ENCODE measurements around the gene HRH3.

Gene HRH3

GRCh38 chr20:62233684-62234083 is 13.6 kb upstream of the HRH3 start:
- FAIRE-seq (no peak), DNase-seq (ENCODE audit: insufficient read length, low spot score) (no peak)
- TF ChIP-seq POU2F2 (IDR thresholded peaks at IDR 0.05; ENCODE audit: low read depth, low read length) (no peak), POLR2A (IDR thresholded peaks at IDR 0.05; ENCODE audit: low read depth, low read length) (no peak)

- FAIRE-seq: no peak
- no peak for TF ChIP-seq POLR2A (IDR thresholded peaks at IDR 0.05; ENCODE audit: low read depth, low read length)
- no peak for TF ChIP-seq POU2F2 (IDR thresholded peaks at IDR 0.05; ENCODE audit: low read depth, low read length)
- TF ChIP-seq TAF1 (IDR thresholded peaks at IDR 0.05; ENCODE audit: low read depth, low read length): no peak
- no peak for TF ChIP-seq PAX5 (IDR thresholded peaks at IDR 0.05; ENCODE audit: insufficient read depth, low read length, severe bottlenecking)
- no peak for TF ChIP-seq SPI1 (IDR thresholded peaks at IDR 0.05; ENCODE audit: low read depth, low read length)
- TF ChIP-seq POLR2AphosphoS5 (IDR thresholded peaks at IDR 0.05; ENCODE audit: low read depth, low read length): no peak
Observed at GRCh38 chr20:62232770-62233645, 12.9 kb upstream of the HRH3 start.

GRCh38 chr20:62232194-62232593 is 12.1 kb upstream of the HRH3 start:
- DNase-seq (ENCODE audit: insufficient read length, low spot score): no peak
- no peak for TF ChIP-seq POU2F2 (IDR thresholded peaks at IDR 0.05; ENCODE audit: low read depth, low read length)
- no peak for TF ChIP-seq POLR2A (IDR thresholded peaks at IDR 0.05; ENCODE audit: low read depth, low read length)
- TF ChIP-seq SPI1 (IDR thresholded peaks at IDR 0.05; ENCODE audit: low read depth, low read length): no peak
- no peak for TF ChIP-seq POLR2AphosphoS5 (IDR thresholded peaks at IDR 0.05; ENCODE audit: low read depth, low read length)
- TF ChIP-seq TAF1 (IDR thresholded peaks at IDR 0.05; ENCODE audit: low read depth, low read length): no peak
- no peak for TF ChIP-seq PAX5 (IDR thresholded peaks at IDR 0.05; ENCODE audit: insufficient read depth, low read length, severe bottlenecking)
- FAIRE-seq: no peak

More at GRCh38 chr20:62232770-62233645, 12.9 kb upstream of the HRH3 start:
- no peak for DNase-seq (ENCODE audit: insufficient read length, low spot score)

GRCh38 chr20:62231292-62231691 is 11.2 kb upstream of the HRH3 start:
- no peak for FAIRE-seq
- TF ChIP-seq SPI1 (IDR thresholded peaks at IDR 0.05; ENCODE audit: low read depth, low read length): no peak
- TF ChIP-seq POLR2AphosphoS5 (IDR thresholded peaks at IDR 0.05; ENCODE audit: low read depth, low read length): no peak
- TF ChIP-seq POU2F2 (IDR thresholded peaks at IDR 0.05; ENCODE audit: low read depth, low read length): no peak
- no peak for TF ChIP-seq TAF1 (IDR thresholded peaks at IDR 0.05; ENCODE audit: low read depth, low read length)
- no peak for TF ChIP-seq PAX5 (IDR thresholded peaks at IDR 0.05; ENCODE audit: insufficient read depth, low read length, severe bottlenecking)
- TF ChIP-seq POLR2A (IDR thresholded peaks at IDR 0.05; ENCODE audit: low read depth, low read length): no peak
- no peak for DNase-seq (ENCODE audit: insufficient read length, low spot score)

- no peak for FAIRE-seq
- no peak for DNase-seq (ENCODE audit: insufficient read length, low spot score)
- no peak for TF ChIP-seq POLR2AphosphoS5 (IDR thresholded peaks at IDR 0.05; ENCODE audit: low read depth, low read length)
Observed at GRCh38 chr20:62230696-62231095, 10.6 kb upstream of the HRH3 start.

- DNase-seq (ENCODE audit: insufficient read length, low spot score) (no peak), FAIRE-seq (no peak)
- no peak for TF ChIP-seq POU2F2 (IDR thresholded peaks at IDR 0.05; ENCODE audit: low read depth, low read length)
- TF ChIP-seq POLR2AphosphoS5 (IDR thresholded peaks at IDR 0.05; ENCODE audit: low read depth, low read length): no peak
- no peak for TF ChIP-seq PAX5 (IDR thresholded peaks at IDR 0.05; ENCODE audit: insufficient read depth, low read length, severe bottlenecking)
- TF ChIP-seq TAF1 (IDR thresholded peaks at IDR 0.05; ENCODE audit: low read depth, low read length): no peak
- no peak for TF ChIP-seq POLR2A (IDR thresholded peaks at IDR 0.05; ENCODE audit: low read depth, low read length)
- TF ChIP-seq SPI1 (IDR thresholded peaks at IDR 0.05; ENCODE audit: low read depth, low read length): no peak
Observed at GRCh38 chr20:62230276-62230675, 10.2 kb upstream of the HRH3 start.

GRCh38 chr20:62229667-62230066 is 9.6 kb upstream of the HRH3 start:
- TF ChIP-seq SPI1 (IDR thresholded peaks at IDR 0.05; ENCODE audit: low read depth, low read length): 0 out of 2 replicates have a peak, but pooled peaks have one; percentile 0
- no peak for TF ChIP-seq TAF1 (IDR thresholded peaks at IDR 0.05; ENCODE audit: low read depth, low read length)
- no peak for TF ChIP-seq POLR2AphosphoS5 (IDR thresholded peaks at IDR 0.05; ENCODE audit: low read depth, low read length)
- FAIRE-seq (peak; percentile 23), DNase-seq (ENCODE audit: insufficient read length, low spot score) (no peak)

GRCh38 chr20:62228982-62229545 is 9.0 kb upstream of the HRH3 start:
- FAIRE-seq (peak; percentile 5), DNase-seq (ENCODE audit: insufficient read length, low spot score) (no peak)
- TF ChIP-seq TAF1 (IDR thresholded peaks at IDR 0.05; ENCODE audit: low read depth, low read length) (no peak), PAX5 (IDR thresholded peaks at IDR 0.05; ENCODE audit: insufficient read depth, low read length, severe bottlenecking) (no peak), POU2F2 (IDR thresholded peaks at IDR 0.05; ENCODE audit: low read depth, low read length) (no peak), POLR2AphosphoS5 (IDR thresholded peaks at IDR 0.05; ENCODE audit: low read depth, low read length) (no peak), POLR2A (IDR thresholded peaks at IDR 0.05; ENCODE audit: low read depth, low read length) (no peak), SPI1 (IDR thresholded peaks at IDR 0.05; ENCODE audit: low read depth, low read length) (no peak)

- FAIRE-seq: no peak
- no peak for TF ChIP-seq POLR2AphosphoS5 (IDR thresholded peaks at IDR 0.05; ENCODE audit: low read depth, low read length)
- TF ChIP-seq PAX5 (IDR thresholded peaks at IDR 0.05; ENCODE audit: insufficient read depth, low read length, severe bottlenecking): no peak
- no peak for TF ChIP-seq POLR2A (IDR thresholded peaks at IDR 0.05; ENCODE audit: low read depth, low read length)
- no peak for TF ChIP-seq TAF1 (IDR thresholded peaks at IDR 0.05; ENCODE audit: low read depth, low read length)
- no peak for TF ChIP-seq POU2F2 (IDR thresholded peaks at IDR 0.05; ENCODE audit: low read depth, low read length)
- TF ChIP-seq SPI1 (IDR thresholded peaks at IDR 0.05; ENCODE audit: low read depth, low read length): no peak
- DNase-seq (ENCODE audit: insufficient read length, low spot score): no peak
Observed at GRCh38 chr20:62227977-62228958, 8.2 kb upstream of the HRH3 start.

All from GM12891 (cell line).